IMR-90 (cell line): ENCODE measurements around the gene ELOB. TPM values are rescaled to one million over a fixed set of nuclear protein-coding genes. Genes with fewer than 3 reads are reported as not detected.

Source experiments
- ATAC-seq: fragments of 200-7000 bp; cut with Tn5 transposase; 2 replicates; pipeline ENCODE4 v1.9.1; 2020; ENCODE audit warnings: low read depth, mild to moderate bottlenecking, moderate library complexity
- BruUV-seq: library from RNA; stranded (reverse); fragments of 400-500 nt; replicated peaks from 2 replicates; lab custom pipeline; 2021; lab: Mats Ljungman, UMichigan
- CTCF ChIA-PET: fragments of 300-600 bp; formaldehyde crosslinking; extraction: SDS; loops from one replicate; lab custom pipeline; 2021; ENCODE audit warnings: antibody characterized with exemption; lab: Yijun Ruan, JAX
- POLR2A ChIA-PET: fragments of 300-600 bp; sonication (Branson Sonifier 250); formaldehyde crosslinking; loops from one replicate; lab custom pipeline; 2022; ENCODE audit warnings: antibody characterized with exemption; ENCODE audit not compliant: unreplicated experiment; lab: Charles Lee
- DNase-seq: peaks from one replicate; pipeline ENCODE4 v3.0.0; 2013
- H2AFZ ChIP-seq: replicated peaks from 2 replicates; pipeline ENCODE3; 2013; ENCODE audit warnings: low read length, mild to moderate bottlenecking; ENCODE audit not compliant: poor library complexity
- H2AK5ac ChIP-seq: 2 replicates; pipeline ENCODE4 v1.6.1; 2013; ENCODE audit warnings: low read depth, low read length, inconsistent platforms
- H2AK9ac ChIP-seq: replicated peaks from 2 replicates; pipeline ENCODE3; 2013; ENCODE audit warnings: mild to moderate bottlenecking, low read depth, low read length, moderate library complexity; ENCODE audit not compliant: poor library complexity
- H2BK120ac ChIP-seq: 2 replicates; pipeline ENCODE4 v1.6.1; 2013; ENCODE audit warnings: low read depth, low read length, inconsistent platforms
- H2BK15ac ChIP-seq: 3 replicates; pipeline ENCODE4 v1.6.1; 2013; ENCODE audit warnings: low read depth, low read length, inconsistent platforms
- H2BK20ac ChIP-seq: 2 replicates; pipeline ENCODE4 v1.6.1; 2013; ENCODE audit warnings: low read depth, mild to moderate bottlenecking, inconsistent platforms, low read length, moderate library complexity
- H2BK5ac ChIP-seq: 2 replicates; pipeline ENCODE4 v1.6.1; 2013; ENCODE audit warnings: mild to moderate bottlenecking, low read depth, low read length, inconsistent platforms; ENCODE audit not compliant: poor library complexity, severe bottlenecking
- H3K14ac ChIP-seq: replicated peaks from 2 replicates; pipeline ENCODE4 v1.6.1; 2013; ENCODE audit warnings: low read depth, low read length, inconsistent platforms
- H3K18ac ChIP-seq: 2 replicates; pipeline ENCODE4 v1.6.1; 2013; ENCODE audit warnings: low read depth, low read length, control low read depth
- H3K23ac ChIP-seq: 2 replicates; pipeline ENCODE4 v1.6.1; 2013; ENCODE audit warnings: low read depth, low read length, inconsistent platforms
- H3K27ac ChIP-seq: 2 replicates; pipeline ENCODE4 v1.5.1; 2013; ENCODE audit warnings: mild to moderate bottlenecking, control low read depth, low read length; ENCODE audit not compliant: insufficient read depth
- H3K27me3 ChIP-seq: 2 replicates; pipeline ENCODE4 v1.6.1; 2013; ENCODE audit warnings: low read length; ENCODE audit not compliant: control insufficient read depth, insufficient read depth
- H3K36me3 ChIP-seq: 2 replicates; pipeline ENCODE4 v1.6.1; 2013; ENCODE audit warnings: low read length, mixed read lengths; ENCODE audit not compliant: control insufficient read depth, insufficient read depth
- H3K4ac ChIP-seq: 2 replicates; pipeline ENCODE4 v1.6.1; 2013; ENCODE audit warnings: low read depth, low read length, inconsistent platforms
- H3K4me1 ChIP-seq: 2 replicates; pipeline ENCODE4 v1.6.1; 2013; ENCODE audit warnings: low read length, mixed read lengths; ENCODE audit not compliant: control insufficient read depth, insufficient read depth
- H3K4me2 ChIP-seq: 2 replicates; pipeline ENCODE4 v1.6.1; 2013; ENCODE audit warnings: low read depth, mild to moderate bottlenecking, control low read depth, low read length, moderate library complexity
- H3K4me3 ChIP-seq: 2 replicates; pipeline ENCODE4 v1.5.1; 2013; ENCODE audit warnings: low read depth, mild to moderate bottlenecking, control low read depth, low read length, moderate library complexity; ENCODE audit not compliant: insufficient read depth
- H3K56ac ChIP-seq: 2 replicates; pipeline ENCODE4 v1.6.1; 2013; ENCODE audit warnings: low read length, inconsistent platforms; ENCODE audit not compliant: insufficient read depth; ENCODE audit errors: extremely low read depth
- H3K79me1 ChIP-seq, 2 experiments: 2 replicates each; pipeline ENCODE4 v1.6.1; 2013; ENCODE audit warnings: low read length in 2 of 2, inconsistent platforms in 1 of 2, low read depth in 1 of 2
- H3K9ac ChIP-seq: 2 replicates; pipeline ENCODE4 v1.6.1; 2013; ENCODE audit warnings: low read depth, low read length, control low read depth
- H3K9me1 ChIP-seq: 2 replicates; pipeline ENCODE4 v1.6.1; 2013; ENCODE audit warnings: low read length, inconsistent platforms; ENCODE audit not compliant: insufficient read depth
- H3K9me3 ChIP-seq: 2 replicates; pipeline ENCODE4 v1.6.1; 2013; ENCODE audit warnings: low read length; ENCODE audit not compliant: control insufficient read depth, insufficient read depth
- H4K20me1 ChIP-seq: 2 replicates; pipeline ENCODE4 v1.6.1; 2013; ENCODE audit warnings: low read length, inconsistent platforms; ENCODE audit not compliant: insufficient read depth
- H4K5ac ChIP-seq: 2 replicates; pipeline ENCODE4 v1.6.1; 2013; ENCODE audit warnings: mild to moderate bottlenecking, low read depth, low read length, control low read depth
- H4K8ac ChIP-seq, 2 experiments: 2 replicates each; pipeline ENCODE4 v1.6.1; 2013; ENCODE audit warnings: low read depth in 2 of 2, low read length in 2 of 2, control low read depth in 1 of 2, inconsistent platforms in 1 of 2
- H4K91ac ChIP-seq: 2 replicates; pipeline ENCODE4 v1.6.1; 2013; ENCODE audit warnings: low read depth, low read length, inconsistent platforms; ENCODE audit not compliant: insufficient read depth
- CEBPB ChIP-seq: IDR thresholded peaks from 2 replicates; pipeline ENCODE4 v1.6.1; 2012; ENCODE audit warnings: low read depth, low read length, improper control_type of control experiment
- CHD1 ChIP-seq: IDR thresholded peaks from 2 replicates; pipeline ENCODE4 v1.6.1; 2012; ENCODE audit warnings: low read depth, low read length, improper control_type of control experiment
- MAZ ChIP-seq: IDR thresholded peaks from 2 replicates; pipeline ENCODE4 v1.6.1; 2012; ENCODE audit warnings: low read depth, mild to moderate bottlenecking, low read length, improper control_type of control experiment, moderate library complexity, borderline replicate concordance
- WGBS, 2 experiments: methylation state at CpG; one replicate each; pipeline versions ENCODE4 v1.1.5 to v1.1.7; 2013; ENCODE audit warnings: missing lambda C conversion rate in 2 of 2; ENCODE audit not compliant: insufficient read length in 1 of 2; ENCODE audit errors: extremely low coverage in 2 of 2; 5-methylcytosine and 5-hydroxymethylcytosine counted together
- dilution Hi-C: fragments of 300-500 bp; cut with HindIII; formaldehyde crosslinking; loops from one replicate; pipeline ENCODE4 v1.14.3; 2018; ENCODE audit warnings: low sequenced_read_pairs; ENCODE audit not compliant: unreplicated experiment
- in situ Hi-C: fragments of 300-500 bp; cut with MboI; formaldehyde crosslinking; loops from 3 replicates; pipeline ENCODE4 v1.14.3; 2019; ENCODE audit warnings: low sequenced_read_pairs, inconsistent platforms, mixed read lengths
- intact Hi-C: fragments of 100-400 bp; cut with micrococcal nuclease; formaldehyde crosslinking; loops from 2 replicates; pipeline ENCODE4 v1.10.0; 2022
- polyA plus RNA-seq, 3 experiments: library from polyadenylated mRNA; depleted of rRNA; stranded (reverse); fragments of >200 nt; gene quantifications; 2 replicates each; pipeline ENCODE4 v1.2.3, GENCODE V29; 2012; ENCODE audit warnings: low replicate concordance in 1 of 3
- total RNA-seq: library from RNA; depleted of rRNA; stranded (reverse); fragments of >200 nt; gene quantifications from 2 replicates; pipeline ENCODE4 v1.2.3, GENCODE V29; 2012
- TF ChIP-seq, protein P1 (sequence below): fragments of 150-350 bp; IDR thresholded peaks from 2 replicates; pipeline ENCODE4 v1.6.1; 2017; ENCODE audit warnings: mild to moderate bottlenecking, antibody characterized with exemption, low read length, low read depth

Gene ELOB
- total and polyA plus RNA-seq, 2 of the 4 experiments (the other 2 are of a cell fraction) = 442 to 5,859 TPM

DNA sequence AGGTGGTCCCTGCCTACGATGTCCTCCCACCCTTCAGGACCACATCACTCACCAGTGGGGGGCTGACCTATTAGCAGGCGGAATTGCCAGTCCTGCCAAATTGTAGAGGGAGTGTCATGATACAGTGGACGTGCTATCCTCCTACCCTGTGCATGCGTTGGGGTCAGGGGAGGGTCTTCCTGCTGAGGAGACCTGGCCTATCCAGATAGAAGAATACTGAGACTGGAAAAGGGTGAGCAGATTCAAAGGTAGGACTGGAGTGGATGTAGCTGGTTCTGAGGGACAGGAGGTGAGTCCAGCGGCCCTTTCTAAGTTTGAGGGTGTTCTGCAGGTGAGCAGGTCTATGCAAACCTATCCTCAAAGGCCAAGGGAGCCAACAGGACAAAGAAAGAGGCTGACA is 29.2 kb upstream of the ELOB start:
- Histone ChIP-seq H3K9ac (no peak overlapping the region), H3K9me1 (no peaks in the 10 kb centered on the region), H3K27me3 (peaks cover 45% of the 10 kb centered on the region), H3K79me1 (no peaks in the 10 kb centered on the region), H2BK15ac (no peak overlapping the region), H2BK20ac (no peak overlapping the region), H4K20me1 (no peaks in the 10 kb centered on the region), H2AK5ac (no peak overlapping the region), H3K18ac (no peak overlapping the region), H3K4ac (no peak overlapping the region), H3K27ac (no peak overlapping the region), H4K8ac (no peak overlapping the region), H2AFZ (no peak overlapping the region), H3K14ac (no peak overlapping the region), H4K5ac (no peak overlapping the region), H3K36me3 (no peaks in the 10 kb centered on the region), H3K4me2 (no peak overlapping the region), H2BK5ac (no peak overlapping the region), H2BK120ac (no peak overlapping the region), H3K4me1 (no peaks in the 10 kb centered on the region), H2AK9ac (no peak overlapping the region), H3K4me3 (no peak overlapping the region), H3K56ac (no peak overlapping the region), H3K9me3 (peaks cover 22% of the 10 kb centered on the region), H4K91ac (no peak overlapping the region), H3K23ac (no peak overlapping the region)
- CTCF ChIA-PET = no interaction called here
- dilution Hi-C loops = no loop called here
- intact Hi-C loops = no loop called here
- ATAC-seq (no peak), DNase-seq (no peak)
- POLR2A ChIA-PET = no interaction called here
- TF ChIP-seq CHD1 (no peak), CEBPB (no peak), MAZ (no peak)
- TF ChIP-seq, protein P1, sequence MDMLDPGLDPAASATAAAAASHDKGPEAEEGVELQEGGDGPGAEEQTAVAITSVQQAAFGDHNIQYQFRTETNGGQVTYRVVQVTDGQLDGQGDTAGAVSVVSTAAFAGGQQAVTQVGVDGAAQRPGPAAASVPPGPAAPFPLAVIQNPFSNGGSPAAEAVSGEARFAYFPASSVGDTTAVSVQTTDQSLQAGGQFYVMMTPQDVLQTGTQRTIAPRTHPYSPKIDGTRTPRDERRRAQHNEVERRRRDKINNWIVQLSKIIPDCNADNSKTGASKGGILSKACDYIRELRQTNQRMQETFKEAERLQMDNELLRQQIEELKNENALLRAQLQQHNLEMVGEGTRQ = no peak
- BruUV-seq = no TSS peak
- in situ Hi-C loops = no loop called here
- no CpG with 5 or more reads among the region's 5 CpGs for WGBS, 2 experiments
